Activated CD8-positive, alpha-beta memory T cell treated with anti-CD3 and anti-CD28 coated beads for 1 hour (primary cell): ENCODE results near the gene PTGER3.
"Not testable (repeated sequence)": the region's sequence is repeated elsewhere in the genome, so short reads cannot be mapped to it uniquely, and the experiment has no call there.

Experiments
- DNase-seq, 2 donors: peaks; one replicate each; pipeline ENCODE4 v3.0.0-alpha.2; 2020; ENCODE audit warnings: low read depth in 1 of 2; ENCODE audit errors: extremely low read depth in 1 of 2

PTGER3 gene

GRCh38 chr1:70961374-70961975 lies 86.1 kb downstream of the PTGER3 start:
- DNase-seq = no peak

- DNase-seq = no peak
These were observed 99.1 kb downstream of the PTGER3 start for GRCh38 chr1:70948396-70949017.

- no peak for DNase-seq
These were observed 99.8 kb downstream of the PTGER3 start for GRCh38 chr1:70947835-70948234.

GRCh38 chr1:70945676-70946075 lies 101.9 kb downstream of the PTGER3 start:
- DNase-seq = no peak

GRCh38 chr1:70945251-70945650 lies 102.4 kb downstream of the PTGER3 start:
- DNase-seq = no peak

- no peak for DNase-seq
These were observed 106.1 kb downstream of the PTGER3 start for GRCh38 chr1:70941563-70941962.

GRCh38 chr1:70940398-70940797 lies 107.2 kb downstream of the PTGER3 start:
- DNase-seq = not testable (repeated sequence)

GRCh38 chr1:70934194-70934961 lies 113.2 kb downstream of the PTGER3 start:
- DNase-seq = no peak

GRCh38 chr1:70930062-70930461 lies 117.6 kb downstream of the PTGER3 start:
- DNase-seq = no peak

- no peak for DNase-seq
These were observed 125.4 kb downstream of the PTGER3 start for GRCh38 chr1:70922196-70922595.
